Measurements from ENCODE around the gene FBXO31. TPM values are rescaled to one million over a fixed set of nuclear protein-coding genes. Genes with fewer than 3 reads are reported as not detected.

FBXO31 gene
- total and polyA plus RNA-seq, 2 of the 13 experiments (the other 11 are each of a cell fraction or from before 2014, with no cell fraction given), result 92.4 to 101 TPM

DNA sequence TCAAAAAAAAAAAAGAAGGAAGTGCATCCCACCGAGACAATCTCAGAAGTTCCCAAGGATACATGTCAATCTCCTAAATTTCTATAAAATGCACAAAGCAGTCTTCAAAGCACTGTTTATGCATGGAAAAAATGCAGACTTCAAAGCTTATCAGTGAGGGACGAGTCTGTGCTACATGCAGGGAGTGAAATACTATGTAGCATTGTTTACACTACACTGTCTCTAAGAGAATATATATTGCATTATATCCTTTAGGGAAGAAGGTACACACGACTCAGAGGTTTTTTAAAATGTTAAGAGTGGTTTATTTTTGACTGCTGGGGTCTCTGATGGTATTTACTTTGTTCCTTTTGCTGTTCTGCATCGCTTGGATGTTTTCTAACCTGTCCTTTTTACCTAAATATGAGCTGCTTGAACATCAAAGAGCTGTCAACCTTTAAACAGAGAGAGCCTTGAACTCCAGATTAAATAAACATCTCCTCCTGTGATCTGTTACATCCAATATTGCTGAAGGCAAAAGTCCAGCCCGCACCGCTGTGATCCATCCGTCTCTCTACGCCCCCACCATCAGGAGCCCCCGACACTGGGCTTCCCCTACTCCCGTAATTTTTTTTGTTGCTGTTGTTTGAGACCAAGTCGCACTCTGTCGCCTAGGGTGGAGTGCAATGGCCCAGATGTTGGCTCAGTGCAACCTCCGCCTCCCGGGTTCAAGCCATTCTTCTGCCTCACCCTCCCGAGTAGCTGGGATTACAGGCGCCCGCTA lies 1.4 kb downstream of the FBXO31 start (continued):
- TF ChIP-seq, protein P1, sequence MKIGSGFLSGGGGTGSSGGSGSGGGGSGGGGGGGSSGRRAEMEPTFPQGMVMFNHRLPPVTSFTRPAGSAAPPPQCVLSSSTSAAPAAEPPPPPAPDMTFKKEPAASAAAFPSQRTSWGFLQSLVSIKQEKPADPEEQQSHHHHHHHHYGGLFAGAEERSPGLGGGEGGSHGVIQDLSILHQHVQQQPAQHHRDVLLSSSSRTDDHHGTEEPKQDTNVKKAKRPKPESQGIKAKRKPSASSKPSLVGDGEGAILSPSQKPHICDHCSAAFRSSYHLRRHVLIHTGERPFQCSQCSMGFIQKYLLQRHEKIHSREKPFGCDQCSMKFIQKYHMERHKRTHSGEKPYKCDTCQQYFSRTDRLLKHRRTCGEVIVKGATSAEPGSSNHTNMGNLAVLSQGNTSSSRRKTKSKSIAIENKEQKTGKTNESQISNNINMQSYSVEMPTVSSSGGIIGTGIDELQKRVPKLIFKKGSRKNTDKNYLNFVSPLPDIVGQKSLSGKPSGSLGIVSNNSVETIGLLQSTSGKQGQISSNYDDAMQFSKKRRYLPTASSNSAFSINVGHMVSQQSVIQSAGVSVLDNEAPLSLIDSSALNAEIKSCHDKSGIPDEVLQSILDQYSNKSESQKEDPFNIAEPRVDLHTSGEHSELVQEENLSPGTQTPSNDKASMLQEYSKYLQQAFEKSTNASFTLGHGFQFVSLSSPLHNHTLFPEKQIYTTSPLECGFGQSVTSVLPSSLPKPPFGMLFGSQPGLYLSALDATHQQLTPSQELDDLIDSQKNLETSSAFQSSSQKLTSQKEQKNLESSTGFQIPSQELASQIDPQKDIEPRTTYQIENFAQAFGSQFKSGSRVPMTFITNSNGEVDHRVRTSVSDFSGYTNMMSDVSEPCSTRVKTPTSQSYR (CRISPR knock-in tag; IDR thresholded peaks at IDR 0.05; ENCODE audit: borderline replicate concordance), result peak; percentile 78; the same call in 1 of the 2 replicates
- TF ChIP-seq ZBTB20 (CRISPR knock-in tag; IDR thresholded peaks at IDR 0.05; ENCODE audit: borderline replicate concordance, low read depth) (peak; percentile 97), KDM3A (CRISPR knock-in tag; IDR thresholded peaks at IDR 0.05; ENCODE audit: low read depth) (peak; percentile 47), PRPF4 (IDR thresholded peaks at IDR 0.05; ENCODE audit: low read depth, low read length, poor library complexity, severe bottlenecking) (no peak), CHD4 (IDR thresholded peaks at IDR 0.05; ENCODE audit: borderline replicate concordance, low read length) (no peak), ZFP62 (CRISPR knock-in tag; IDR thresholded peaks at IDR 0.05) (0 out of 2 replicates have a peak, but pooled peaks have one; percentile 60), KAT8 (CRISPR knock-in tag; IDR thresholded peaks at IDR 0.05) (peak; percentile 87), ZNF672 (CRISPR knock-in tag; IDR thresholded peaks at IDR 0.05) (no peak), ZSCAN31 (CRISPR knock-in tag; IDR thresholded peaks at IDR 0.05; ENCODE audit: low read depth) (no peak; the same call in 1 of the 2 replicates), ARID5B (CRISPR knock-in tag; IDR thresholded peaks at IDR 0.05) (peak; percentile 99), ZNF563 (CRISPR knock-in tag; IDR thresholded peaks at IDR 0.05) (no peak), FOXA1 (IDR thresholded peaks at IDR 0.05) (peak; percentile 97), FOXA1 (CRISPR knock-in tag; IDR thresholded peaks at IDR 0.05) (peak; percentile 98)
- TF ChIP-seq, protein P2, sequence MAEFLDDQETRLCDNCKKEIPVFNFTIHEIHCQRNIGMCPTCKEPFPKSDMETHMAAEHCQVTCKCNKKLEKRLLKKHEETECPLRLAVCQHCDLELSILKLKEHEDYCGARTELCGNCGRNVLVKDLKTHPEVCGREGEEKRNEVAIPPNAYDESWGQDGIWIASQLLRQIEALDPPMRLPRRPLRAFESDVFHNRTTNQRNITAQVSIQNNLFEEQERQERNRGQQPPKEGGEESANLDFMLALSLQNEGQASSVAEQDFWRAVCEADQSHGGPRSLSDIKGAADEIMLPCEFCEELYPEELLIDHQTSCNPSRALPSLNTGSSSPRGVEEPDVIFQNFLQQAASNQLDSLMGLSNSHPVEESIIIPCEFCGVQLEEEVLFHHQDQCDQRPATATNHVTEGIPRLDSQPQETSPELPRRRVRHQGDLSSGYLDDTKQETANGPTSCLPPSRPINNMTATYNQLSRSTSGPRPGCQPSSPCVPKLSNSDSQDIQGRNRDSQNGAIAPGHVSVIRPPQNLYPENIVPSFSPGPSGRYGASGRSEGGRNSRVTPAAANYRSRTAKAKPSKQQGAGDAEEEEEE (CRISPR knock-in tag; IDR thresholded peaks at IDR 0.05; ENCODE audit: borderline replicate concordance), result peak; percentile 93; the same call in 1 of the 2 replicates
- TF ChIP-seq, protein P3, sequence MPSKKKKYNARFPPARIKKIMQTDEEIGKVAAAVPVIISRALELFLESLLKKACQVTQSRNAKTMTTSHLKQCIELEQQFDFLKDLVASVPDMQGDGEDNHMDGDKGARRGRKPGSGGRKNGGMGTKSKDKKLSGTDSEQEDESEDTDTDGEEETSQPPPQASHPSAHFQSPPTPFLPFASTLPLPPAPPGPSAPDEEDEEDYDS (CRISPR knock-in tag; IDR thresholded peaks at IDR 0.05), result peak; percentile 32; the same call in 1 of the 2 replicates
- TF ChIP-seq, protein P4, sequence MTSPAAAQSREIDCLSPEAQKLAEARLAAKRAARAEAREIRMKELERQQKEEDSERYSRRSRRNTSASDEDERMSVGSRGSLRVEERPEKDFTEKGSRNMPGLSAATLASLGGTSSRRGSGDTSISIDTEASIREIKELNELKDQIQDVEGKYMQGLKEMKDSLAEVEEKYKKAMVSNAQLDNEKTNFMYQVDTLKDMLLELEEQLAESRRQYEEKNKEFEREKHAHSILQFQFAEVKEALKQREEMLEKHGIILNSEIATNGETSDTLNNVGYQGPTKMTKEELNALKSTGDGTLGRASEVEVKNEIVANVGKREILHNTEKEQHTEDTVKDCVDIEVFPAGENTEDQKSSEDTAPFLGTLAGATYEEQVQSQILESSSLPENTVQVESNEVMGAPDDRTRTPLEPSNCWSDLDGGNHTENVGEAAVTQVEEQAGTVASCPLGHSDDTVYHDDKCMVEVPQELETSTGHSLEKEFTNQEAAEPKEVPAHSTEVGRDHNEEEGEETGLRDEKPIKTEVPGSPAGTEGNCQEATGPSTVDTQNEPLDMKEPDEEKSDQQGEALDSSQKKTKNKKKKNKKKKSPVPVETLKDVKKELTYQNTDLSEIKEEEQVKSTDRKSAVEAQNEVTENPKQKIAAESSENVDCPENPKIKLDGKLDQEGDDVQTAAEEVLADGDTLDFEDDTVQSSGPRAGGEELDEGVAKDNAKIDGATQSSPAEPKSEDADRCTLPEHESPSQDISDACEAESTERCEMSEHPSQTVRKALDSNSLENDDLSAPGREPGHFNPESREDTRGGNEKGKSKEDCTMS (CRISPR knock-in tag; conservative IDR thresholded peaks at IDR 0.05), result no peak
- TF ChIP-seq, protein P5, sequence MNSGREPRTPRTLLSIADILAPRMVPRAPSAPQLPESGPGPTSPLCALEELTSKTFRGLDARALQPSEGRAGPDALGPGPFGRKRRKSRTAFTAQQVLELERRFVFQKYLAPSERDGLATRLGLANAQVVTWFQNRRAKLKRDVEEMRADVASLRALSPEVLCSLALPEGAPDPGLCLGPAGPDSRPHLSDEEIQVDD (CRISPR knock-in tag; IDR thresholded peaks at IDR 0.05; ENCODE audit: borderline replicate concordance), result no peak

Data from HepG2 (cell line).